GM12892 (cell line): ENCODE measurements around the gene MMP12.

Experiments used
- DNase-seq: peaks from one replicate; pipeline ENCODE4 v3.0.0; 2011; ENCODE audit not compliant: insufficient read length
- FAIRE-seq: peaks from 2 replicates; lab custom pipeline; 2011; peaks lifted over from hg19 to GRCh38; lab: Jason Lieb, UNC
- POLR2A ChIP-seq: IDR thresholded peaks from 2 replicates; pipeline ENCODE4 v1.6.1; 2011; ENCODE audit warnings: low read depth, low read length, control low read depth
- POLR2AphosphoS5 ChIP-seq: IDR thresholded peaks from 2 replicates; pipeline ENCODE4 v1.6.1; 2011; ENCODE audit warnings: low read depth, low read length, control low read depth
- TAF1 ChIP-seq: IDR thresholded peaks from 2 replicates; pipeline ENCODE4 v1.6.1; 2011; ENCODE audit warnings: low read depth, mild to moderate bottlenecking, control low read depth, low read length, borderline replicate concordance

The MMP12 gene

DNA sequence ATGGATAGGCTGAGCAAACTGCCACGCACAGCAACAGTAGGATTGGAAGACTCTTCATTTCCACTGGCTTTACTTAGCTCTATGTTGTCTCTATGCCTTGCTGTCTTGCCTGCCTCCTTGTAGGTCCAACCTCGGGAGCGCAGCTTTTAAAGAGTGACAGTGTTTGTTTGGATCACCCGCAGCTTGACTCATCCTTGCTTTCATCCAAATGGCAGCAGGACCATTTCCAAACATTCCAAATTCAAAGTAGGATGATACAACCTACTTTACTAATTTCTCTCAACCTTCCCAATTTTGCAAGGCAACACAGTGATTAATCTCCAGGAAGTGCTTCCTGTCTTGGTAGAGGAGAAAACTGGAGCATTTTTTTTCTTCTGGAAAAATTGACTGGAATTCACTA, 31.3 kb downstream of the MMP12 start, which contains the start of gene MMP3:
TSS of gene MMP3 (minus strand) at position 121 of the 400 bp plus-strand sequence. CDS start at position 58, 63 bp downstream.
- DNase-seq, result no peak
- TF ChIP-seq POLR2A, result no peak
- TF ChIP-seq TAF1, result no peak
- no peak for TF ChIP-seq POLR2AphosphoS5
- FAIRE-seq, result no peak

DNA sequence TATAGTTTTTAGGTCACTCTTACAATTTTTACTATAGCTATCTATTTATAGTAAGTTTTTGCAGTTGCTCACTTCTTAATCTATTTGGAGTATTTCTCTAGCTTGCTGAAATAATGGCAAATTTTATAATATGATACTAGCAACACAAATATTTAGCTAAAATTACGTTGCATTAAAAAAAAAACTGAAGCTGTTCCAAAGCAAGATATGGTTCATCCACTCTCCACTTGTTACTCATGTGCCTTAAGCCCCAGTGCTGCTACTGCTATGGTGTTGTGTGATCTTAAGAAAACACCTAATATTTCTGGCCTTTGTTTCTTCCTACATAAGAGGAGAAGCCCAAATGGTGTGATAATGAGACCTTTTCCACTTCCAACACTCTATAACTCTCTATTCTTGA, 31.9 kb downstream of the MMP12 start:
- TF ChIP-seq TAF1 (no peak), POLR2AphosphoS5 (no peak), POLR2A (no peak)
- FAIRE-seq (no peak), DNase-seq (no peak)

DNA sequence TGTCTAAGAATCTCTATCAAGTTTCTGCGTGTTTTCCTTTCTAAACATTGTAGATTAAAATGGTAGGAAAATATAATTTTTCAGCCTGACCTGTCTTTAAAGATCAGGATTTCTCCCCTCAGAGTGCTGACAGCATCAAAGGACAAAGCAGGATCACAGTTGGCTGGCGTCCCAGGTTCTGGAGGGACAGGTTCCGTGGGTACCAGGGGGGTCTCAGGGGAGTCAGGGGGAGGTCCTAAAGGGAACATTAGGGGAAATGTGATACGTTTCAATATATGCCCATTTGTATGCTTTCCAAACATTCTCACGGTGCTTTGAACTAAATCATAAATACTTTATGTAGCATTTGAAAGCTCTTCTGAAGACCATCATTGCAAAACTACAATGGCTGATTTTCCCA, 34.8 kb downstream of the MMP12 start:
- FAIRE-seq (no peak), DNase-seq (no peak)
- TF ChIP-seq POLR2AphosphoS5 (no peak), POLR2A (no peak), TAF1 (no peak)

DNA sequence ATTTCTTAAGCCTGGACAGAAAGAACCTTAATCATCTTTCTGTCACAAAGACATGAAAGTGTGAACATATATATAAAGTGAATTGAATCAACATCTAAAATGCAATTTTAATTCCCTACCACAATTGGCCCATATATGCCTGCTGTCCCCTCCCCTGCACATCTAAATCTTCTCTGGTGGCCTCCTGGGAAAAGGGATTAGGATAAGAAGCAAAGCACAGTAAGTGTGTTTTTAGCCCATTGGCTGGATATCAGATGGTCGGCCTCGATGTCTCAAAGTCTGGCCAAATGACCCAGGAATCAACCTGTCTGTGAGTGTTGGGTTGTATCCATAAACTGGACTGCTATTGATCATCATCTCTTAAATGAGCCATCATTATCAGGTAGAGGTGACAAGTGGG, 37.1 kb downstream of the MMP12 start:
- FAIRE-seq (no peak), DNase-seq (no peak)
- TF ChIP-seq POLR2AphosphoS5 (no peak), TAF1 (no peak), POLR2A (no peak)

DNA sequence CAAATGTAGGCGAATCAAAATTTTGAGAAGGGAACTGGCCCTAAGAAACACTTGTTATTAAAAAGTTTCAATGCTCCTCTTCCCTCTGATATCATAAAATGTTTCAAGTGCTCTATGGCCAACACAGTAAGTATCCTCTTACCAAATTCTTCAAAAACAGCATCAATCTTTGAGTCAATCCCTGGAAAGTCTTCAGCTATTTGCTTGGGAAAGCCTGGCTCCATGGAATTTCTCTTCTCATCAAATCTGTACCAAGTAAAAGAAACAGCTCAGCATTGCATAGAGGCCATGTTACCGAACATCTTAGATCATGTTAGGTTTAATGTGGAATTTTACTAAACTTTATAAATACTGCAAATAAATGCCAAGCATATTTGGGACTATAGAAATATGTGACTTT, 37.6 kb downstream of the MMP12 start:
- no peak for TF ChIP-seq POLR2AphosphoS5
- DNase-seq (no peak), FAIRE-seq (no peak)

DNA sequence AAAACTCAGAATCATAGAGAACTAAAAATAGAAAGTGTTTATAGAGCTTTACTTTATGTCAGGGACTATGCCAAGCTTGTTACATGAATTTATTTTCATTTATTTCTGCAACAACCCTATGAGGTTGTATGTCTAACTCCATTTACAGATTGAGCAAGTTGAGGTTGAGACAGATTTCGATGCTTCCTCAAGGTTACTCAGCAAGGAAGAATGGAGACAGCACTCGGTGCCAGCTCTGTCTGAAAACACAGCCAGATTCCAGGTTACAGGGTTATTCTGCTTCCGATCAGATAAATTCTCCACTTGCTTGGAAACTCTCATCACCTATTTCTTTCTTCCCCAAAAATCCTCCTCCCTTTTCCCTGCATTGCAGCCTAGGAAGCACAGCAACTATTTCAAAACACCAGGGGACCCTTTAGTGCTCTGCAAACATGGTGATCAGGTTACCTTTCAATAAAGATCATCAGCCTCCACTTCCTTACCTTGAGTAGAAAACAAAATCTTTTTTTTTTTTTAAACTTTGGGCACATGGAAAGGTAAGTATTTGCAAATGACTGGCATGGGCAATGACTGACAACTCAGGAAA, 38.4 kb downstream of the MMP12 start:
- FAIRE-seq (no peak), DNase-seq (no peak)
- TF ChIP-seq POLR2AphosphoS5 (no peak), TAF1 (no peak), POLR2A (no peak)

DNA sequence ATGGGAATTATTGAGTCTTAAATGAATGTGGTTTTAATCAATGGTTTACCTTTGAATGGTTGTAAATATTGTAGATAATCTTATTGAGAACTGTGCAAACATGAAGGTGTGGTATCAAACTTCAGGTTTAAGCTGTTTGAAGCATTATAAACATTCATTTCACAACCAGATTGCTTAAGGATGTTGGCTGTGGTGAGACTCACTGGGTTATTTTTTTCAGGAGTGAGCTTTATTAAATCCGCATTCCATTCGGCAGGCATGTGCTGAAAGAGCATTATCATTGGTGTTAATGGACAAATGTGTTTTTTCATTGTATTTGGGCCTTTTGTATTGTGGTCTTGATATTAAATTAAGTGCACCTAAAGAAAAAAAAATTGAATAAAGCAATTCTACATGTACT, 41.1 kb downstream of the MMP12 start:
- DNase-seq, result no peak
- FAIRE-seq, result no peak
- TF ChIP-seq POLR2A (no peak), TAF1 (no peak), POLR2AphosphoS5 (no peak)

DNA sequence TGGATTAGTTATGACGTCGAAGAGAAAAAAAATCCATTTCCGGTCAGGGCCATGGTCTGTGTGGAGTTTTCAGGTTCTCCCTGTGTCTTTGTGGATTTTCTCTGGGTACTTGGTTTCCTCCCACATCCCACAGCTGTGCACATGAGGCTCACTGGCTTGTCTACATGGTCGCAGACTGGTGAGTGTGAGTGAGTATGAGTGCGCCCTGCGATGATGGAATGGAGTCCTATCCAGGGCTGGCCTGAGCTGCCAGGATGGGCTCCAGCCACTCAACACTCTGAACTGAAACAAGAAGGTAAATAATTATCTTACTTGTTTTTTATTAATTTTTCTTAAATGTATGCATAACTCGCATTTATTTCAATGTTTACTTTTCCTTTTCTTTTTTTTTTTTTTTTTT, 42.2 kb downstream of the MMP12 start:
- no peak for FAIRE-seq
- TF ChIP-seq POLR2AphosphoS5 (no peak), TAF1 (no peak), POLR2A (no peak)
- no peak for DNase-seq

DNA sequence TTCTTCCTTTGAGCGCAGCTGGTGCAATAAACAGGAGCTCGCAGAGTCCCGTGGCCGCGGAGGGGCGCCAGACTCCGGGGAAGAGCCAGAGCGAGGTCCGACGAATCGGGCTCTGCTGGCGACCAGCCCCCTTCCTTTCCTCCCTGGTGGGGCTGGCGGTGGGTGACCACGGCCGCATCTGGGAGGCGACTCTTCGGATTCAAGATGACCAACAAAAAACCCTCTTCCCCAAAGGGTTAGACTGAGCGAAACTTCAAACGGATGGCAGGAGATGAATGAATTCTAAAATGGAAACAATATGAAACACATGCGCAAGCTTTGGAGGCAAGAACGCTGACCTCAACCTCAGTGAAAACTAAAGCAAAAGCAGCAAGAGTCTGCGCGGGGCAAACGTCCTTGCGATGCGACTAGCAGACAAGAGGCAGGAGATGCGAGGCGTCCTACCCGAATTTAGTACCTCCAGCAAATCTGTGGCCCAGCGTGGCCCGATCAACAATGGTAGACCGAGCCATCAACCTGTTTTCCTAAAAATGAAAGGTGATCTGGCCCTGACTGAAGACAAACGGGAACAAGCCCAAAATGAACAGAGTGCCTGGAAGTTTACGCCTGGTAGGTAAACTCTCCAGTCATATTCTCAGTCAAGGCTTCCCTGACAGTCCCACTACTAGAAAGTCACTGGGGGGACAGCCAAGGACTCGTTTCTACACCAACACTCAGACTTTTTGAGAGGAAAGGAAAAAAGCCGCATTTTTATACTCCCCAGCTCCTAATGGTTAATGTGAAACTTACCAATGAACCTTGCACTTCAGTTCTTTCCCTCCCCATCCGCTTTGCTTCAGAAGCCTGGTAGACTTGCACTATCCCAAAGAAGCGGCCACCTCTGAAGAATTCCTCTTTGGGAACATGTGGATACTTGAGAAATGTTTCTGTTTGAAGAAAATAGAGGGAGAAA, 43.0 kb downstream of the MMP12 start:
- FAIRE-seq (no peak), DNase-seq (no peak)
- TF ChIP-seq POLR2A, result no peak

DNA sequence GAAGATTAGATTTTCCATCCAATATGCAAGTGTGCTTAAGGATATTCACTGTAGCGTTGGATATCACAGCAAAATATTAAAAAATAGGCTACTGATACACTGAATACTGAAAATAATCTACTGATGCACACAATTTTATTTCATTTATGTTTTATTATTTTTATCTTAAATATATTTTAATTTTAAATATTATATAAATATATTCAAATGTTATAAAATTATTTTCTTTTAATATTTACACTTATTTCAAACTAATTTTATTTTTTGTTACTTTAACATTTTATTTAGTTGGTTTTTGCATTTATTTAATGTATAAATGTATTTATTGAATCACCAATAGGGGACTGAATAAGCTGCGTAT, 43.7 kb downstream of the MMP12 start:
- TF ChIP-seq POLR2A (no peak), TAF1 (no peak), POLR2AphosphoS5 (no peak)
- no peak for DNase-seq
- FAIRE-seq, result no peak

DNA sequence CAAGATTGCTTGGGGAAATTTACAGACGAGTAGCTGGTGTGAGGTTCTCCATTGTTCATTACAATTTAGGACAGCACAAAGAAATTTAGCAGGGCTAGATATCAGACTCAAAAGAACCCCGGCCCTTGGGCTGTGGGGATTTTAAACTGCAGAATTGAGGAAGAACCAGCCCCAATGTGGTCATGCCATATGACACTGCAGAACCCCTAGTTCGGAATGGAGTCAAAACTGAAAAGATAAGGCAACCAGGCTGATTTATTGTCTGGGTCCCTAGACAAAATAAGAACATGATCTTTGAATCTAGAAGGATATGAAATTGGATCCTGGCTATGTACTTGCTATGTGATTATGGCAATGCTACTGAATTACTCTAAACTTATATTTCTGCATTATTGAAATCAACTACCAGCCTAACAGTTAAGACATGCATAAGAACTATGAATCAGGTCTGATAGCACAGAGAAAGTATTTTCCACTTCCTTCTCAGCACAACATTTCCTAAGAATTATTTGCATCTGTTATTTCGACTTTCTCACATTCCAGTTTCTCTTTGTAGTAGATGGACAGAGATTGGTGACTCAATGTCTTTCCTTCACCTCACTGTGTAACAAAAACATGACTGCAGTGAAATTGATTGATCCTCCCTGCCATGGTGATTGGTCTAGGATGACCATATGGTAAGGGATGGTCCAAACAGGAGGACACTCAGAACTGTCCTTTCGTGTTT, 44.6 kb downstream of the MMP12 start:
- TF ChIP-seq POLR2AphosphoS5 (no peak), POLR2A (no peak), TAF1 (no peak)
- FAIRE-seq (no peak), DNase-seq (no peak)

DNA sequence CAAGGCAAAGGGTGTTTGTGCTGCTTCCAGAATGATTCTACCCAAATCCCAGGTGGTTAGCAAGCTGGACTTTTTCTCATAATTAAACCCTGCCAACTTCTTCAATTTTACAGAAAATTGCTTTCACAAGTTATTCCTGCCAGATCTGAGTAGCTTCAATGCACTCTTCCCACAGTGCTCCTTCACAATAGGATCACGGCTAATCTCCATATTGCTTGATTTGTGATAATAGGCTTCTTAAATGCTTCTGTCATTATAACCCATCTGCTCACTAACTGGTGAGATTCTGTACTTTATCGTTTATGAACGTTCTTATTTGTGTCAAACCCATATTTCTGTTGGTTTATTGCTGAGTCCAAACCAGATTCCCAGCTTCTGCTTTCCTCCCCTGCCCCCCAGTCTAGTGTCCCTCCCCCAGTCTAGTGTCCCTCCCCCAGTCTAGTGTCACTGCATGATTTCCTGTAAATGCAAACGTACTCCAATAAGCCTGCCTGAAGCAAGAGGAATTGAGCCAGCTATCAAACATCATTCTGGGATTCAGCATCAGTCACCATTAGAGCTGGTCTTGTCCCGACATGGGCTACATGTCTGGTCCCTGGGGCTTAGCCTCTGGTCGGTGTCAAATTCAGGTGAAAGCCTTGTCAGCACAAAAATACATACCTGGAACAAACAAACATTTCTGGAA, 45.3 kb downstream of the MMP12 start:
- no peak for FAIRE-seq
- DNase-seq, result no peak
- TF ChIP-seq POLR2A (no peak), POLR2AphosphoS5 (no peak), TAF1 (no peak)
